DMS153 treated with DMSO at 0.1 percent for 48 hours (cell line): Measurements from ENCODE around the gene POLN.

Experiments used
- DNase-seq: peaks from one replicate; lab custom pipeline; 2025; ENCODE audit not compliant: unreplicated experiment; lab: John Stamatoyannopoulos, UW

Gene POLN

DNA sequence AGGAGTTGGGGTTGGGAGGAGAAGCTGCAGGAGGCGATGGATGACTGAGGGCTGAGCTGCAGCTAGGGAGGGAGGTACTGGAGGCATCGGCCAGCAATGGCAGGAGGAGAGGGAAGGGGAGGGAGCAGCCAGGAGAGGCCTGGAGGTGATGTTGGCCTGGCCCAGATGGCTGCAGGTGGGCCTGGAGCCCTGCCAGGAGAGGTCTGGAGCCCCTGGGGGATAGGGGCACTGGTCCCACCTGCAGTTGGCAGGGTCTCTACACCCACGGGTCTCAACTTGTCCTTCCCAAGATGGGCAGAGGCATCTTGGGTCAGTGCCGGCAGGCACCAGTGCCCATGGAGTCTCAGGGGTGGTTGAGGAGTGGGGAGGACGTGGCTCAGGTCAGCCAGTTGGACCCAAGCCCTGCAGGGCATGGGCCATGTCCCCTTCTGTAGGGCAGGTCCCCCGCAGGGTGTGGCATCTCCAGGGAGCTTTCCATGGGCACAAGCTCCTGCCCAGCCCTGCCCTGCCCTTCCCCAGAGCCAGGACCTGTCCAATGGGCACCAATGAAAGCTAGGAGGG is 22.6 kb upstream of the POLN start:
- DNase-seq, result no peak

DNA sequence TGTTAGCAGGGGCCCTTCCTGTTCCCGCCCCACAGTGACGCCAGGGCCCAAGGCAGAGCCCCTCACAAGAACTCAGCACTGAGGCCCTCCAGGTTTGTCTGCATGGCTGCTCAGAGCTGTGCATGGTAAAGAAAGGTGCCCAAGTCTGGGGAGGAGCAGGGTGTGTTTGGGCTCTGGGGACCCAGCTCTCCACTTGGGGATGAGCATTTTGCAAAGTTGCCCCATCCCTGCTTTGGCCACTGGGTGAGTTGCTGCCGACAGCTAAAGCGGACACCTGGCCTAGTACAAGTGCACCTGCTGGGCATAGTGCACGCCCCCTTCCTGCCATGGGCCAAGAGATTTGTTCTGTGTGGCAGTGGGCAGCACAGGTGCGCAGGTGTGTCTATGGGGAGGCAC is 22.0 kb upstream of the POLN start:
- DNase-seq, result no peak

DNA sequence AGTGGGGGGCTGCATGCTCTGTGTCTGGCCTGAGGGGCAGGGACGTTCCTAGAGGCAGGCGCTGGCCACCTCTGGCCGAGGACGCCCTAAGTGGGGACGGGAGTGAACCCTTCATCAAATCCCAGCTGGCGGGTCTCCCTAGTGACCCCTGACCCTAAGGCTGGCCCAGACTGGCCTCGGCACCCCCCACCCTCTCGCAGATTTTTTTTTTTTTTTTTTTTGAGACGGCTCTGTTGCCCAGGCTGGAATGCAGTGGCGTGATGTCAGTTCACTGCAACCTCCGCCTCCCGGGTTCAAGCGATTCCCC is 21.0 kb upstream of the POLN start:
- DNase-seq, result no peak

DNA sequence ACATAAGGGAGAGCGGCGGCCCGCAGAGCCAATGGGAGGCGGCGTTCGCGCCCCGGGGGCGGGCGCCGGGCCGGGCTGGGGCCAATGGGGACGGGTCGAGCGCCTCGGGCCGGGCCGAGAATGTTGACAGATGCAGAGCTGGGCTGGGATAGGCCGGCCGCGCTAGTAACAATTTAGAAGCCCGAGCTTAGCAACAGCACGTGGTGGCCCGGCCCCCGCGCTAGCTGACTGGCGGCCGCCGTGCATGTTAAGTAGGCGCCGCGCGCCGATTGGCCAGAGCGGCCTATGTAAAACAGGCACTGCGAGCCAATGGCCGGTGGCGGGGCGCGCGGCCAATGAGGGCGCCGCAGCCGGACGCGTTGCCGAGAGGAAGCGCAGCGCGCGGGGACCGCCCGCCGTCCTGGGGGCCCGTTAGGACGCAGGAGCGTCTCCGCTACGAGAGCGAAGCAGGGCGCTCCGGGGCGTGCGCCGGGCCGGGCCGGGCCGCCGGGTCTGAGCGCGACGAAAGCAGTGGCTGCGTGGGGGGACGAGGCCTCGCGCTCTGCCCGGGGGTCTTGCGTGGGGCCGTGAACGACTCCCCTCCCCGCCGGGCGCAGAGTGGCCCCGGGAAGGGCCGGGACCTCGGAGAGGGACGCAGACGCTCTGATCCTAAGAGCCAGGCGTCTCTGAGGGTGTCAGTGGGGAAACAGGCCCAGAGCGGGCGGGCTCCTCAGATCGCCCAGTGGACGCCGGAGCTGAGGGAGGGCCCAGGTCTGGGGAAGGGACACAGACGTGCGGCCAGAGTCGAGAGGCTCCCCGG is 20.4 kb upstream of the POLN start:
- peak; percentile 83 for DNase-seq

DNA sequence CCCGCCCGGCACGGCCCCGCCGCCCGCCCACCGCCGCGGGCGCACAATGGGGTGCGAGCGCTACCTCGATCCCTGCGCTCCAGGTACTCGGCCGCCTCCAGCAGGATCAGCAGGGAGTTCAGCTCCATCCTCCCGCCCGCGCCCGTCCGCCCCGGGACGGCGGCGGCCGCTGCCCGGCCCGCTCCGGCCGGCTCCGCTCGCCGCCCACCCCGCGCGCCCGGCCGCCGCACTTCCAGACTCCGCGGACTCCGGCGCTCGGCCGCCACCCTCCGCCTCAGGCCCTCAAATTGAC is 19.9 kb upstream of the POLN start, which contains the start of gene MXD4:
TSS of gene MXD4 (minus strand) at position 257 of the 292 bp plus-strand sequence. CDS start at position 128, 129 bp downstream.
- no peak for DNase-seq

DNA sequence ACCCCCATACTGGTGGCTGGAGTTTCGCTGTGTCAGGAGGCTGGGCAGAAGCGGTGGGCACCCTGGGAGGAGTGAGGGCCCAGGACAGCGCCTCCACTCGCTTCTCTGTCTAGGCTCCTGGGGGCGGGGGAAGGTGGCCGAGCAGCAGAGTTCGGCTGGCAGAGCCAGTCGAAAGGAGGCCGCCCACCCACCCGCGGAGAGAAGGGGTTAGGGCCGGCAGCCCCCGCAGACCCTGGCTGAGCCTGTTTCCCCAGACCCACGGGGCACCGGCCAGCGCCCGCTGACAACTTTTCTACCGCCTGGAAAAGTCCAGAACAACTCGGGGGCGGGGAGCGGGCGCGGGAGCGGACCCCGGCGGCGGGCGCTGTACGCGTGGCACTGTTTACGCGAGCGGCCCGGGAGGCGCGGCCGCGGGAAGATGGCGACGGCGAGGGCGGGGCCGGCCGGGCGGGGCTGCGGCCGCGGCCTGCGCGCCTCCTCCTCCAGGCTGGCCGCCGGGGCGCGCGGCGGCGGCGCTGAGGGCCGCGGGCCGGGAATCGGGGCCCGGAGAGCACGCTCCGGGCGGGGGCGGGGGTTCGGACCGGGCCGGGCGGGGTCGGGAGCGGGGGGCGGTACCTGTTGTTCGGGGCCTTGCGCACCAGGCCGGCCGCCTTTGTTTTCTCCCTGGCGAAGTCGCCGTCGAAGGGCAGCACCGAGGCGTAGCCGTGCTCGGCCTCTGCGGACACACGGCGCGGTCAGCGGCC is 19.4 kb upstream of the POLN start:
- no peak for DNase-seq

DNA sequence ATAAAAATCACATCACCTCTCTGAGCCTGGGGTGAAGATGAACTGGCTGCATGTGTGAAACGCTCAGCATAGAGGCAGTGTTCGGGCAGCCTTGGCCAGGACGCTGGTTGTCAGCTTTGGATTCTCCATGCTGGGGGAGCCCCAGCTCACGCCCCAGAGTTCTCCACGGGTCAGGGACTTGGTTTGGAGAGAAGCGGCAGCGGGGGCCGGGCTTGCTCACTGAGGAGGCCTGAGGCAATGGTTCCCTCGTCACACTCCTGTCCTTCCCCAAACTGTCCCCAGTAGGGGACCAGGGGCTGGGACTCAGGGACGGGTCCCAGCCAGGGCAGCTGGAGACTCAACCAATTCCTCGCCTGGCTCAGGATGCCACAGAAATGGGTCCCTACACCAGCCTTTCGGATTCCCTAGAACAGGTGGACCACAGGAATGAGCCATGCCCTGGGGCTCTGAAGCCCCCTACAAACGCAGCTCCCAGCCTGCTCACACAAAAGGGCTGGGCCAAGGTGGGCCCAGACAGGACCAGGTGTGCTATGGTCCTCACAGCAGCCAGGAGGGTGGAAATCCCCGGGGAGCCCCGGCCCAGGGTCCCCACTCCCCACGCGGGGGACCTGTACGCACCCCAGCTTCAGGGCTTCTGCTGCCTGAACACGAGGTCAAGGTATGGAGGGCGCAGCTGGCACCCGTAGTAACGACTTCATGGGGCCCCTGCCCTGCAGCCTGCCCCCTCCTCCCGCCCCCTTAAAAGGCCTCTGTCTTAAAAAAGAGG is 18.6 kb upstream of the POLN start:
- DNase-seq, result no peak

DNA sequence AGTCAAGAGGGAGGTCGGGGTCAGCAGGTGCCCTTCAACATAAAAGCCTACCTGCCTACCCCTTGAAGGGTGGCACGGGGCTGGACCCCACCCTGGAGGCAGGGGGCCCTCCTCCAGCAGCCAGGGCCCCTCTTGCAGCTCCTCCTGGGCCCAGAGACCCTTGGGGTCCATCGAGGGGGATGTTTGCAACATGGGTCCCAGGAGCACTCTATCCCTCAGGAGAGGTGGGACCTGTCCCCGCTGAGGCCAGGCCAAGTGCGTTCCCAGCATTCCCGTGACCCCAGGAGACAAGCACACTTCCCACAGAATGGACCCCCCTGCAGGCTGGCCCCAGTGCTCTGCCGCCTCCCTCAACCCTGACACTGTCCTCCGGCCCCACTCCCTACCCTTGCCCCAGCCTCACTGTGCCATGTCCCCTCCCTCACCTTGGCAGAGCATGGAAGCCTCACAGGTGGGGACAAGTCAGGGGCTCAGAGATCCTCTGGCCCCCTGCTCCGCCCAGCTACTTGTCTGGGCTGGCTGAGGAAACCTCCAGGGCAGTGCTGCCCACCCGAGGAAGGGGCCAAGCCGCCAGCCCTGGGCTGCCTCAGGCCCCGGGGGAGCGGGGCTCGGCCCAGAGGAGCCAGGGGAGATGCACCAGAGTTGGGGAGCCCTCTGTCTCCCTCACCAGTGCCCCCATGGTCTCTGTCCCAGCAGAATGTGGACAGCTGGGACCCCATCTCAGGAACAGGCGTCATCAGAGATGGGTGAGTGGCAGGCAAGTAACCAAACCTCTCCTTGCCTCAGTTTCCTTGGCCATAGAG is 17.8 kb upstream of the POLN start:
- no peak for DNase-seq

DNA sequence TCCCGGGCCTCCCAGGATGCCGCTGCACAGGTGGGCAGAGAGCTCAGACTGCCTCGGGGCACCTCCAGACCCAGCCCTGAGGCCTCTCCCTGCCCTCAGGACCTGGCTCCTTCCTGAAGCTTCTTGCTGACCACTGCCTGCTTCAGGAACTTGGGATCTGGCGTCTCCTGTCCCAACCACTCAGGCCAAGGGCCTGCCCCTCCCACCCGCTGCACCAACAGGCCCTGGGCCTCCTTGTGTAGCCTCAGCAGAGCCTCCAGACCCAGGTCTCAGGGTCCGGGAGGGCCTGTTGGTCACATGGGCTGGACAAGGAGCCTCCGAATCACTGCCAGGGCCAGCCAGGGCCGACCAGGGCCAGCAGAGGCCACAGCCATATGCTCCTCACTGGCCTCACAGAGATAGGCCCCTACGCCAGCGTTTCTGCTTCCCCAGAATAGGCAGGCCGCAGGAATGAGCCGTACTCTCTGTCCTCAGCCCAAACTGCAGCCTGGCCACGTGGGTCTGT is 17.2 kb upstream of the POLN start:
- DNase-seq, result no peak

DNA sequence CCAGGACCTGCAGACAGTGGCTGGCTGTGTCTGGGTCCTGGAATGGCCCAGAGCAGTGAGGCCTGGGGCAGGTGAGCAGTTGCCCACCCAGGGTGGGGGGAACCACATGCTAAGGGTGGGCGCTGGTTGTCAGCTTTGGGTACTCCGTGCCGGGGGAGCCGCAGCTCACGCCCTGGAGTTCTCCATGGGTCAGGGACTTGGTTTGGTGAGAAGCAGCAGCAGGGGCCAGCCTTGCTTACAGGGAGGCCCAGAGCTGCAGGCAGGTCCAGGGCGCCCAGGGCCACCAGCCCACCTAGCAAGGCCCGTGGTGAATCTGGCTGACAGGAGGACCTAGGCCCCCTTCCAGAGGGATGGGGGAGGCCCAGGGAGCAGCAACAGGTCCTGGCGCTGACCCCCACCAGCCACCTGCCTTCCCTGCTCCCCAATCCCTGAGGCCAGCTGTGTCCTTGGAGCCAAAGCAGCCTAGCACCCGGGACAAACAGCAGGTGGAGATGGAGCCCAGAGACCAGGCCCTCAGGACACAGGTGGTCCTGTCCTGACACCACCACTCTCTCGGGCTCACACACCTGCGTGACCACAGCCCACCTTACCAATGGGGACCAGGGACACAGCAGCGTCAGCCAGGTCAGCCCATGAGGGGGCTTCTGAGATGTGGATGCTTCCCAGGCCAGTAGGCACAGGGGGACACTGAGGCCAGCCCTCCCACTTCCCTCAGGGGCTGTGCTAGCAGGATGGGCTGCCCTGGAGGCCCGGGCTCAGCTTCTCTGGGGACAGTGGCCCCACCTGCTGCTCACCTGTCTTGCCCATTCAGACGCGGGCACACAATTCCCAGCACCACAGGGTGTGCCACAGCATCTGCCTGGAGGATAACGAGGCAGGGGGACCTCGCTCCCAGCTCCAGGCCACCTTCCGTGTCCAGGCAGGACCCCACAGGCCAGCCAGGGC is 16.4 kb upstream of the POLN start:
- DNase-seq, result no peak

DNA sequence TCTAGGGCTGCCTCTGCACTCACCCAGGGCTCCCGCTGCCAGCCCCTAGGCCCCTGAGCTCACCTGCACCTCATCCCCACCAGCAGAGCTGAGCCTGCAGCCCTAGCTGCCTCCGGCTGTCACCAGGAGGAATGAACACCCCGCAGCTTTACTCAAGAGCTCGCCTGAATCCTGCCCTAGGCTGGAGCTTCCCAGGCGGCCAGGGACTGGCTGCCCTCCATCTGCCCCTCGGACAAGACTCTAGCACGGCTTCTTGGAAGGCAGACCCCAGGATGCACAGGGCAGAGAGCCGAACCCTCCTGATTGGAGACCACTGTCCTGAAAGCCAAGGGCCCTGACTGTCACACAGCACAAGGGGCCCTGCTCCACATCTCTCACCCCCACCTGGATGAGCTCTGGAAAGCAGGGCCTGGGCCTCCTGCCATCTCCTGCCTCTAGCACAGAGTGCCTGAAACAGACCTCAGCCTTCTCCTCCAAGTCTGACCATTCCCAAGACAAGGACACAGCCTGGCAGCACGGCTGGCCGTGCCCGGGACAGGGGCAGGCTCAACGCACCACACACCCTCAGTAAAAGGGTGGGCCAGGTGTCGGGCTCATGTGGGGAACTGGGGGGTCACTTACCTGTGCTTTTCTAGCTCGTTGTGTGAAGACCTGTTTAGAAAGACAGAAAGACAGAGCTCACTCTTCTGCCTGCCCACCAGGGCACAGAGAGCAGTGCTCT is 15.6 kb upstream of the POLN start:
- DNase-seq, result no peak

DNA sequence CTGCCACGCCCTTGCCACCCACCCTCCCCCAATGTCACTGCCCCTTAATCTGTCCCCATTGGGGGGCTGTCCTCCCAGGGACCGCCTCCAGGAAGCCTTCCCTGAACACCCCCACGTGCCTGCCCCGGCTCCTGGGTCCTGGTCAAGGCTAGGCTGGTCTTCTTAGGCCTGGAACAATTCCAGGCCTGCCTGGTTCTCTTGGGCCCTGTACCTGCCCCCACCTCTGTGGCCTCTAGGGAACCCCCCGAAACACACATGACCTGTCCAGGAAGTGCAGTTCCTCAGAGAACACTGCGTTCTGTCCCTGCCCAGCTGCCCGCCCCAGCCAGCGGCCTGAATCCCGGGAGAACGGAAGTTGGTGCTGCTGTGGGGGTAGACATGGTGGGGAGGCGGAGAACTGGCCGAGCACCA is 14.9 kb upstream of the POLN start:
- no peak for DNase-seq

DNA sequence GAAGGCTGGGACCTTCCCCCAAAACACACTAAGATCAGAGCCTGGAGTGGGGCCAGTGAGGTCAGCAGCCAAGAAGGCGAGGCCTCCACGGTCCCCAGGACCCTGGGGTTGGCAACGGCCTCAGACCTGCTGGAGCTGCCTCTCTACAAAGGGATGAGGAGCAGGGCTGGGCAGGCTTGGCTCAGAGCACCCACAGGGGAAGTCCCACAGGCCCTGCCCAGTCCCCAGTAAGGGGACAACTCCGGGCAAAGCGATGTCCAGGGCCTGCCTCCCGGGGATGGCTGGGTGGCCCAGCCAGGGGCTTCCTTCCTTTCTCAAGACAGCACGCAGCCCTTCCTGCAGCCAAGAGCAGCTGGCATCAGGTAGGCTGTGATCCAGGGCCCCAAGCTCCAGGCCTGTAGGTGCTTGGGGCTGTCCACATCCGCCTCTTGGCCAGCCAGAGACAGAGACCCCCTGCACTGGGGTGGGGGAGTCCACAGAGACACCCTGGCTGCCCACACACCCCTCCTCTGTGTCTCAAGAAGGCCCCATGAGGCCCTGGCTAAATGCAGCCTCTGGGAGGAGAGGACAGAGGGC is 14.3 kb upstream of the POLN start:
- no peak for DNase-seq

DNA sequence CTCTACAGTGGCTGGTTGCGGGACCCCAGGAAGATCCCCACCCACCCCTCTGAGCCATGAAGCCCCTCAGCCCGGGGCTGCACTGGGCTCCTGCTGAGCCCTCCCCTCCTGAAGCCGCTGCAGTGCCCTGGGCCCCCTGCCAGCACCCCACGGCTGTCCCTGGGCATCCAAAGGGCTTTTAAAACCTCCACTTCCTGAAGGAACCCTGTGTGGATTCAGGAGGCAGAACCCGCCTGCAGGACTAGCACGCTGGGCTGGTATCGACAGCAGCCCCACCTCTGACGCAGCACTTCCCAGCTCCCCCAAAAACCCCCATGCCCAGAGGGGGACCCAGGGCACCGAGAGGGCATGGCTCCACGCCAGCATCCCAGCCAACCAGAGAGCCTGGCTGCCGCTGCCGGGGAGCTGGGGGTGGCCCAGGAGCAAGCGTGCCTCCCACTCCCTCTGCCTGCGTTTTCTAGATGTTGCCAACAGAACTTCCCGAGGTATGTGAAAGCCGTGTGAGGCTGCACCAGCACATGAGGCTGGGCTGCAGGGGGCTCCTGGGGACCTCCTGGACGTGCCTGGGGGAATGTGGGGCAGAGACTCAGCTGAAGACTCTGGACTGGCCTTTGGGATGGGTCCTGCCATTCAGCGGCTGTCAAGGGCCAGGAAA is 13.7 kb upstream of the POLN start:
- no peak for DNase-seq

DNA sequence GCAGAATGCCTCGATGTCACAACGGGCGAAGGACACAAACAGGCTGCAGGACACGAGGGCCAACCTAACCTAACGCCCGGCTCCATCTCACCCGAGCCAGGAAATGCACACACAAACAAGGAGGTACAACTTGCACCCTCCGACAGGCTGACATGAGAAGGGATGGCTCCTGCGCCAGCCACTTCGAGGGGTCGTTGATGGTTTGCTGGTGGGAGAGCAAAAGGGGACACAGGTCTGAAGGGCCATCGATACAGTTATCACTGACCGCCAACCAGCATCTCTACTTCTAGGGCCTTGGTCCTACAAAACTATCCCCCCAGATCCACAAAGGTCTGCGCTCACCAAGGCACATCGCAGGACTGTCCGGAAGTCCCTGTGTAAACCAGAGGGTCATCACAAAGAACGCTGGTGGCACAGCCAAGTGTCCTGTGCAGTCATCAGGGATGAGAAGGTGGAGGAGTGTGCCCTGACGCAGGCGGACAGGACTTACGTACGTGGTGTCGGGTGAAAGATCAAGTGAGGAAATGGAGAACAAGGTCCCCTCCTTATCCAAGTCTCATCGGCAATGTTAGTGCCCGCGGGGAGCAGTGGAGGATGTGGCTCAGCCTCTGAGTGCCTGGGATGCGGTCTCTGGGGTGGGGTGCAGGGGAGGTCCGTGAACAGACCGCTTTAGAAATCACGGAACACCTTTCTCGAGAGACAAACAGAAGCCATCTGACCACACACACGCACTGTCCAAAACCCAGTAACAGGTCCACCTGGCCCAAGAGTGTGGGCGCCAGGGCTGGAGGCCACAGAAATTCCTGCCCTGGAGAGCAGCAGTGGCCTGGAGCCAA is 13.0 kb upstream of the POLN start:
- no peak for DNase-seq

DNA sequence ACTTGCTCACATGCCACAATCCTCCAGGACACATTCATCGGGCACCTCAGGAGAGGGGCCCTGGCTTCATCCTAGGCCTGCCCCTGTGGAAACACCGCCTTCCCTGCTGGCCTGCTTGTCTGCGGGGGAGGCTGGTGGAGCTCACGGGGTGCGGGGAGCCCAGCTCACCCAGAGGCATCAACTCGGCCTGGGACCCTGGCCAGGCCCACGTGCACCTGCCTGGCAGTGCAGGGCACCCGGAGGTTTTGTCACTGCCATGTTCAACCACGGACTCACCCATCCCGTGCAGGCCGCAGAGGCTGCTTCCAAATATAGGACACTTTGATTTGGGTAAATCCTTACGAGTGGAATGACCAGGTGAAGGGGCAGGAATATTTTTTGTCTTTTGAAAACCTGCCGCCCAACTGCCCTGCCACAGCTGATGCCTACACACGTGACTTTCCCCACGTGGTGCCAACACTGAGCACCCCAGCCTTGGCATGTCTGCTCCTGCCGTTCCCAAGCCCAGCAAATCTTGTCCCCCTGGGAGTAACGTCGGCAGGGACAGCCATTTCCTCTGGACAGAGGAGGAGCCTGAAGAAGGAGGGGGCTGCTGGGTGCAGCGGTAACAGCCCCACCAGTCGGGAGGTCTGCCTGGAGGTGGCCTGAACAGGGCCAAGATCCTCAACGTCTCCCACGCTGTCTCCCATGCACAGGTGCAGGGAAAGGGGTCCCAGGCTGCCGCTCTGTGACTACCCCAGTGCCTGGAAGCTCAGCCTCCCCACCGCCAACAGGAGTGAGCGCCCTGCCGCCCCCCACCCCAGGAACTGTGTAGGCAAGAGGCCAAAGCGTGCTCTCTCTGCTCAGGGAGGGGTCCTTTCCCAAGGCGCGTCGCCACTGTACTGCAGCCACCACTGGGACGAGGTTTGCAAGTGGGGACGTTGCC is 11.5 kb upstream of the POLN start:
- no peak for DNase-seq
